NCI-H526 (cell line): Measurements from ENCODE around the gene PPP1R14C.

Source experiments
- DNase-seq, 2 experiments: peaks; one replicate each; lab custom pipeline; 2025; lab: John Stamatoyannopoulos, UW

Gene PPP1R14C

DNA sequence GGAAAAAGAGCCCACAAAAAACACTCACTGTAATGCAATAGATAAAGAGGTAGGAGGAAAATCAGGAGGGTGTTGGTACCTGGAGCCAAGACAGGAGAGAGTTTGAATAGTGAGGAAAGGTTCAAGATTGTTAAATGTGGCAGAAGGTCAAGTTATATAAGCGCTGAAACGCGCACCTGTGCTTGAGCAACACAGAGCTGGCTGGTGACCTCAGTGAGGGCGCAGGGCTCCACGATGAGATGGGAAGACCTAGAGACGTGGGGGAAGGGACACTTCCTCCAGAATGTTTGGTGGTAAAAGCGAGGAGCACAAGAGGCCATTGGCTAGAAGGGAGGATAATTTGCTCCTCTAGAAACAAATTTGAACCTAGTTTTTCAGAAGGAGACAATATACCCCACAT lies 4.2 kb upstream of the PPP1R14C start:
- no peak for DNase-seq

DNA sequence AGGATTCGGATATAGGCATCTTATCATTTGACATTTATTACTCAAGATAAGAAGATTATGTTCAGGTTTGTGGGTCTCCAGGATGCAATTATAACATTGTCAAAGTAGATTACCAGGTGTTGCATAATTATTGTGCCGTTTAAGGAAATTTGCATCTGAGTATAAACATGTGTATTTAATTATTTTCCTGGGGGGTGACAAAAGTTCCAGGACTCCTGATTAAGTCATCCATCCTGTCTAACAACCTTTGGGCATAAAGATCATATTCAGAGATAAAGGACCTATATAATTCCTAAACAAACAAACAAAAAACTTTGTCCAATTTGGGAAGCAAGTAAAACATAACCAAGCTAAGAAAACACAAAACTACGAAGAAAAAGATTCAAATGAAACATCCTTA lies 3.3 kb upstream of the PPP1R14C start:
- DNase-seq, result no peak

DNA sequence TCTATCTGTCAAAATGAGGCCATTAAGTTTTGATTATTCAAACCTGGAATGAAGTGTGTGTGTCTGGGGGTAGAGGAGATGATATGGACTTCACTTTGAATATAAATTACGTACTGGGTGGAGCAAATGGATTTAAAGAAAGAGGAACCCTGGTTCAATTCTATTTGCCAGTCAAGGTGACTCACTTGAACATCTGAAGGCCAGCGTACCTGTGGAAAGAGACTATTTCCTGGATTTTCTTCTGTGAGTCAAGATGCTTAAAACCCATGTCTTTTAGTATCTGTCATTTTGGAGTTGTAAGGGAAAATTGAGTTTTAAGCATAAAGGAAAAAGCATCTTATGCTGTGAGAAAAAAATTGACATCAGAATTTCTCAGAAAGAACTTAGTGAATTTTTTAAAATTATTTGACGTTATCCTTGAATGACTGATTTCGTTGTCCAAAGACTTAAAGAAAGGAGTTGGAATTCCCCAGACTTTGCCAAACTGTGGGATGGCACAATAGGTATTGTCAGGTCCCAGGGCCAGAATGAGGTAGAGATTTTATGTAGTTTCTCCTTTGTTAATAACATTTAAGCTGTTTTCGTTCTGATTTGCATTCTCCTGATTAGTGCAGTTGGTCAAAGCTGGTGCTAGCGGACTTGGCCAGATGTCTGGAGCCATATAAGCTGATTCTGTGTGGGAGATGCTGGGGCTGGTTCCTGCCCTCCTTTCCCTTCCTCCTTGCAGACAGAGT lies 2.4 kb upstream of the PPP1R14C start:
- peak in 1 of 2 experiments; percentile 18 for DNase-seq

DNA sequence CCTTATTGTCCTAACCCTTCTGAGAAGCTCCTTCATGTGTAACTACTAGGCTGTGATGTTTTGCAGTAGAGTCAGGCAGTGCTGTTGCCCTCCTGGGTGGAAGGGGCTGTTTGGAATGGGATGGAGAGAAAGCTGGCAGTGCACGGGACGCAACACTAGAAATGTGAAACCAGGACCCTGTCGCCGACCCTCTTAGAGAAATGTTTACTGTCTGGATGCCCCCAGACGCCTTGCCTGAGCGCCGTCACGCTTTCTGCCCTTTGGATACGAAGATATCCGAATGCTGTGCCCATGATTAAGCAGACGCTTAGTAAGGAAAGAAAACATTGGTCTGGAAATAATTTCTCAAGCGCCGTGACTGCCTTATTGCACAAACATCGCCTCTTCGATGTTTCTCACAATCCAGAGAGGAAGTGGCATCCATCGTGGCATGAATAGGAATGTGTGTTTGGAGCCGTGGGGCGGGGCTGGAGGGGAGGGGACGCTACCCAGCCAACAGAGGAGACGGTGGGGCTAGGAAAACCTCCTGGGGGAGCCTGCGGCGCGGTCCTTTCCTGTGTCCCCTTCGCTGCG lies 661 bp upstream of the PPP1R14C start:
- peak; percentile 59 to 81 for DNase-seq

DNA sequence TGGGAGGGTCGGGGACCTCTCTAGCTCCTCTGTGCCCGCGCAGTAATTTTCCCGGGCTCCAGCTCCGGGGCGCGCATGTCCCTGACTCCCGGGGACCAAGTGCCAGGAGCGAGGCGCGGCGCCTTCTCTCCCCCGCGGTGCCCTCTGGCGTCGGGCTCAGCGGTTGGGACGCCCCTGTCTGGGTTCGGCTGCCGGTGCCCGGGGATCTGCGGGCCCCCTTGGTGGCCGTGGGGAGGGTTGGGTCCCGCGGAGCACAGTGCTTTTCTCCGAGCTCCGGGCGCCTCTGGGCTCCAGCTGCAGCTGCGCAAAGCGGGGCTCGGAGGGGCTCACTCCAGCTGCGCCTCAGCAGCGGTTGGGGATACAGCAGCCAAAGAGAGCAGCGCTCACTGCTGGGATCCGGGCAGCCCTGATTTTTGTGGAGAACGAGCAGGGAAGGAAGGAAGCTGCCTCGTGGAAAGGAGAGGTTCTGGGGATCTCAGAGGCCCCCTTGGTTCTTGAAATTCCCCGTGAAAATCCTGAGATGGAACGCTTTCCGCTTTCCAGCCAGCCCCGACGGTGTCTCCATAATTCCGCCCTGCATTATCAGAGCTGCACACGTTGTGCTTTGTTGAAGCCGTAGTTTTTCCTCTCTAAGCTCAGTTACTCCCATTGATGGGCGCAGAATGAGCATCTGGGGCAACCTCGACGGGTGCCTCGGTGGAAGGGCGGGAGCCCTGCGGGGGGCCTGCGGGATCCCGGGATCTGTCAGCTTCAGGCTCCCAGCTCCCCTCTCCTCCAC lies 861 bp downstream of the PPP1R14C start:
- peak; percentile 41 to 66 for DNase-seq

DNA sequence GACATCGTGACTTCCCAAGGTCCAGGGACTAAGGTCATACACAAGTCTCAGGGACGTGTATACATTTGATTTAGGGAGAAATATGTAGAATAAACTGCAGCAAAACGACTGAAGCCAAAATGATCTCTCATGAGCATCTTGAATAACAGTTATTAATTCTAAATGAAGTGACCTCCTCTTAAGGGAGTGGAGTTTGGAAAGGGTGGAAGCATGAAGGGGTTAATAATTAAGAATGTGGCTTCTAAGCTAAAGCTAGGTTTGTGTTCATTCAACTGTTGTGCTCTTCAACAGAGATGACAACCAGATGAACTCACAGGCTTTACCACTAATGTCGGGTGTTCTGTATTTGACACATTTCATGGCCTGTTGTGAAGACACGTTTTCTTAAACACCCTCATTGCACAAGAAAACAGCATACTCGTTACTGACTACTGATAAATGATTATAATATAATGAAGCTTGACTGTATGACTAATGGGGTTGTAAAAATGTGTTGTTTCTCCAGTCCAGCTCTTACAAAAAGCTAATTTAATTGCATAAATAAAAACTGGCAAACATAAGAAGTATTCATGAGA lies 1.5 kb downstream of the PPP1R14C start:
- DNase-seq, result no peak

DNA sequence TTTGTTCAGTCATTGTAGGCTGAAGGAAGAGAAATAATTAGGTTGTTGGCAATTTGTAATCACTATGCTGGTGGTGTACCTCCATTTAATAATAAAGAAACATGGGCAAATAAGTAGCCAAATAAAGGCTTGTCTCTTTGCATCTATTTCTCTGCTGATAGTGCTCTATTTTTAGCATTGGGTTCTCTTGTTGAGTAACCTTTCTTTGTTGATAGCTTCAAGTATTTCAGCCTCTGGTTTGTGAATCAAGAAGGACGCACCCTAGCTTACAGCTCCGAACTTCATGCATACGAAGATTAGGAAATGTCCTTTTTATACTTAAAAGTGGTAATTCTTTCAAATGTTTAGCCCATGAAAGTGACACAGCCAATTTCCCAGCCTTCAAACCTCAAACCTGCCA lies 2.6 kb downstream of the PPP1R14C start:
- no peak for DNase-seq

DNA sequence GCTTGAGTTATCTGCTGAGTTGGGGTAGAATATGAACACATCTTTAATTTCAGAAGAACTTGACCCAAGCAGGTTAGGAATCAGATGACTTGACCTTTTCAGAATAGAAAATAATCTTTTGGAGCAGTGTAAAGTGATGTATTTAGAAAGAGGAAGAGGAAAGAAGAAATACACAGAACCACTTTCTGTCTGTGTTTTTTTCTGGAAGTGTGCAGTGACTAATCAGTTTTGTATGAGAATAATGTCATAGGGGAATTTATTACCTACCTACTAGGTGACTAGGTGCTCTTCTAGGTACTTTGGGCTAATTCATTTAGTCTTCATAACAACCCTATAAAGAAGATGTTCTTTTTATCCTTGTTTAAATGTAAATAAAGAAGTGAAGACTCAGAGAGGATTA lies 3.0 kb downstream of the PPP1R14C start:
- no peak for DNase-seq

DNA sequence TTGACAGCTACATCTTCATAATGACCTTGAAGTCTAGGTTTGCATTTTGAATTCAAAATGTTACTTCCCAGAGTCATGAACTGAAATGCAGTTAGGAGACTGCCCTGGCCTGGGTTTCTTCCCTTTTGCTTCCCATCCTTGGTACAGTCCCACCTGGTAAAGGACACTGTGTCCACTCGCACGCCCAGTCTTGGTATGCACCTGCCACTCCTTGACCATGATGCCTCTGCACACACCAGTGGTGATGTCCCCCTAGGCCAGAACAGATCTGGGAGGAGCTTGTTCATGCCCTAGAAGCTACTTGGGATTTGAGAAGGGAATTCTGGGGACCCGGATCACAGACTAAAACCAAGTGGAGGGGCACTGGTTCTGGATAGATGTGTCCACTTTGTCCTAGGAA lies 3.6 kb downstream of the PPP1R14C start:
- no peak for DNase-seq

DNA sequence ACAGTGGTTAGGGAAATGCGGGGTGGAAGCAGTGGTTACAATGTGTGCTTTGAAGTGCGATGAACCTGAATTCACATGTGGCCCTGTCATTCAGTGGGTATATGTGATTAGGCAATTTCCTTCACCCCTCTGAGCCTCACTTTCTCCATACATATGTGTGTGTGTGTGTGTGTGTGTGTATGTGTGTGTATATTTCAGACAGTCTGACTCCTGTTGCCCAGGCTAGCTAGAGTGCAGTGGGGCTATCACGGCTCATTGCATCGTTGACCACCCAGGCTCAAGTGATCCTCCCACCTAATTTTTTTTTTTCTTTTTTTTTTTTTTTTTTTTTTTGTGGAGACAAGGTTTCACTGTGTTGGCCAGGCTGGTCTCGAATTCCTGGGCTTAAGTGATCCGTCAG lies 6.3 kb downstream of the PPP1R14C start:
- no peak for DNase-seq

DNA sequence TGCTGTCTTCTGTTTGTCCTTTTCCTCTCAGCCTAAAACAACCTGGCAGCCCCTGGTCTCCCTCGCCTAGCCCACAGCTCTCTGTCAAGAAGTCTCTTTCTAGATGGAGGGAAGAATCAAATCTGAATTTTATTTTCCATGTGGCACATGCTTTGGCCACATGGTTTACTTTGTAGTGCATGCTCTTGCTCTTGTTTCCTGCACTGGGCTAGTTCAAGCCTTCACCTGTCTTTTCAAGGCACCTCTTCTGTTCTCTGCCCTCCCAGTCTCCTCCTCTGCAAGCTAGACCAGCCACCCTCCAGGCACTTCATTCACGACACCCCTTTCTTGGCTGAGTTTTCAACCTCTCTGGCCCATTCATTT lies 7.6 kb downstream of the PPP1R14C start:
- no peak for DNase-seq

DNA sequence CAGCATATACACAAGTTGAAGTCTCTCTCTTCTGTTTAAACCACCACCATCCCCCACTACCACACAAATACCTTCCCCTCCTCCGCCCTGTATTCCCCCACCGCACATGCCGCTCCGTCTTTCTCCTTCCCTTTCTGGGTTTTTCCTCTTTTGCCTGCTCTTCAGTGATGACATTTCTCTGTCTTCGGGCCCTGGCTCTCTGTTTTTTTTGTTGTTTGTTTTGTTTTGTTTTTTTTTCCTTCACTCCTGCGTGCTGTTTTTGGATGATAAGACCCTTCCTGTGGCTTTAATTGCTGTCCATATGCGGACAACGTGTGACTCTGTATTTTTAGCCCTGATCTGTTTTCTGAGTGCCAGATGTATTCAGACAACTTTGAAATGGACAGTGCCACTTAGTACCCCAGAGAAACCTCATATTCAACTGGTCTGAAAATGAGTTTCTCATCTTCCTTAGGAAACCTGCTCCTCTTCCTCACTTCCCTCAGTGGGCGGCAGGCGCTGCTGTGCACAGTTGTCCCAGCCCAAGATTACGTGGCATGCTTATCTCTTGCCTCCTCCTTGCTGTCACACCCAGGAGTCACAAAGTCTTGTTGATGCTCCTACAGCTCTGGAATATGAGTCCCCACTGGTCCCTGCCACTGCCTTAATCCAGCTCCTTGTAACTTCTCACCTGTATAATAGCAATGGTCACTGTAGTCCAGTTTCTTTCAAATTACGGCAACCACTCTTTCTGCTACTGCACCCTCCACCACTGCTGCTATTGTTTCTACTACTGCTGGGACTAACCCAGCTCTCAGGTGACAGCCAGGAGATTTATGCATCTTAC lies 8.2 kb downstream of the PPP1R14C start:
- DNase-seq, result no peak

DNA sequence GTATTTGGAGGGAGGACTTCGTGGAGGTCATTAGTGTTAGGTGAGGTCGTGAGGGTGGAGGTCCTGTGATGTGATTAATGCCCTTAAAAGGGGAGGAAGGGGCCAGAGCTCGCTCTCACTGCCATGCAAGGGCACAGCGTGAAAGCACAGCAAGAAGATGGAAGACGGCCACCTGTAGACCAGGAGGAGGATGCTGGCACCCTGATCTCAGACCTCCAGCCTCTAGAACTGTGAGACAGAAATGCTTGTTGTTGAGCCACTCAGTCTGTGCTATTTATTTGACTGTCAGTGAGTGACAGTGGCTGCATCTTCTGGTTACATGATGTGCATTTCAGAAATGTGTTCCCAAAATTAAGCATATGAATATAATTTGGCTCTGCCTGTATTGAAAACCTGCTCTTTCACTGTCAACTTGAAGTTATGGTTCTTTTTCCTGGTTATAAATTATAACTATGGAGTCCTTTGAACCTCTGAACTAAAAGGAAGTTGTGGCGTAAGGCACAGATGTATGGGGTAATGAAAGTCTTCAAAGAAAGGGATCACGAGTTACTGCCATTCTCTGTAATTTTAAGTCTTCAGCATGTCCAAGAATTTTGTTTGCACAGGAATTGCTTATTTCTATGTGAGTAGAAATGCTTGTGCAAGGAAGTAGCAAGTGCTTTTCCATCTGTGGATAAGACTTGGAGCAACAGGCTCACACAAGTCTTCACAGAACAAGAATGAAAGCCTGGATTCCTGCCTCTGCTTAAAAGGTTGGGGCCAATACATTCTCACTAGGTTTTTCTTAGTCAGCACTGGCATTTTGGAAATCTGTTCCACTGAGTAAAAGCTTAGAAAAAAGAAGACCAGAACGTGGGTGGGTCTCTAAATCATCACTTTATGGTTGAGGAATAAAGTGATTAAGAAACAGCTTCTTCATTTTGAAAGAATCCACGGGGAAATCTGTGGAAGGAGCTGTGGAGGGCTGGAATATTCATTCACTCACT lies 10.3 kb downstream of the PPP1R14C start:
- no peak for DNase-seq

DNA sequence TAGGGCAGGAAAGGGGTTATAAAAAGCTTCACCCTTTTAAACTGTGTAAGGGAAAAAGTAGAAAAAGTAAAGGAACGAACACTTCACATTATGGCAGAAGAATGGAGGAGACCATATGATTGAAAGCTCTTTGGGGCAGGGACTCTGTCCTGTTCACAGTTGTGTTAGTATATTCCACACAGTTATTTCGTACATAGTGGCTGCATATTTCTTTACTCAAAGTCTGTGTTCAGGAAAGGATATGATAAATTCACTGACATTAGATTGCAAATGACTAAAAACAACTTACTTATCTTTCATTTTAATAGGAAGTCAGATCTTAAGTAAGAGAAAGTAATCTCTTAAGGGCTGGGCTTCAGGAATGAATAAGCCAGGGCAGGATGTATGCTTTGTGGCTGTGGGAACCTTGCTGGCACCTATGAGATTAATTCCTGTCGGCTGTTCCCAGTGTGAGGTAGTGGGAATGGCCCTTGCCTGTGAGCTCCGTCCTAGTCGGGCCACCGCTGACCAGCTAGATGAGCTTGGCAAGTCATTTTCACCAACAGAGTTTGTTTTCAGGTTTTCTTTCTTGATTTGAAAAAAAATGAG lies 11.2 kb downstream of the PPP1R14C start:
- DNase-seq, result no peak

DNA sequence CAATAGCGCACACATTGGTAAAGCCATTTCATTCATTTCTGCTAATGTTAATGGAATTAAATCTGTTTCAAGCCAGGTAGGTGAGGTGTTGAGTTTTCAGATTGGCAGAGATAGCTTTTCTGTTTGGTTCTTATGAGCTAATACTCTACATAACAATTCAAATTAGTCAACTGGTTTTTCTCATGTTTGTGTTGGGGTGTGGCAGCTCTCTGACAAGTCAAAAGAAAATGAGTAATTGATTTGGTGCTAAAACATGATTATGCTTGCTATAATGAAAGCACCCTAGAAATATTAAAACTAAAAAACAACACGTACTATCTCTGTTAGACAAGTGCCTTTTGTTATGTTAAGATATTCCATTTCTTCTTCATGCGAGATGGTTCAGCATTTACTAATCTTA lies 13.6 kb downstream of the PPP1R14C start:
- DNase-seq, result no peak

DNA sequence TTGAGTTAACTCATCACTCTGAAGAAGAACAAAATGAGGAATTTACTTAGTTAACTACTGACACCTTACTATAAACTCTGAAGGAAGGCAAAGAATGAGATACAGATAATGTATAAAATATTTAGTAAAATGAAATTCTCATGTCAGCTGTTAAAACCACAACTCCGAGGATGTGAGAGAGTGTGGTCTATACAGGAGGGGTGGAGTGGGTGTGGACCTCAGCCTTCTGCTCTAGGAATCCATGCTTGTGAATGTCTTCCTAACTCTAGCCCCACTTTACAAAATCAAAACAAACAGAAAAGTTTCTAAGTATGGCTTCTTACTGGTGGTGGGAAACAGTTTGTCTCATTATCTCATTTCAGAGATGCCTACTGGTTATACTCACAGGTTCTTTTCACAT lies 14.2 kb downstream of the PPP1R14C start:
- no peak for DNase-seq

DNA sequence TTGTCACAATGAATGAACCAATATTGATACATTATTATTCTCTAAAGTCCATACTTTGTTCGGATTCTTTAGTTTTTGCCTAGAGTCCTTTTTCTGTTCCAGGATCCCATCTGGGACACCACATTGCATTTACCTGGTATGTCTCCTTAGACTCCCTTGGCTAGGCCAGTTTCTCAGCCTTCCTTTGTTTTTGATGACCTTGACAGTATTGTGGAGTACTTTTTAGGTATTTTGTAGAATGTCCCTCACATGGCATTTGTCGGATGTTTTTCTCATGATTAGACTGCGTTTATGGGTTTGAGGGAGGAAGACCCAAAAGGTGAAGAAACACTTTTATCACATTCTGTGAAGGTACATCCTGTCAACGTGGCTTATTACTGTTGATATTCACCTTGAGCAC lies 16.9 kb downstream of the PPP1R14C start:
- no peak for DNase-seq

DNA sequence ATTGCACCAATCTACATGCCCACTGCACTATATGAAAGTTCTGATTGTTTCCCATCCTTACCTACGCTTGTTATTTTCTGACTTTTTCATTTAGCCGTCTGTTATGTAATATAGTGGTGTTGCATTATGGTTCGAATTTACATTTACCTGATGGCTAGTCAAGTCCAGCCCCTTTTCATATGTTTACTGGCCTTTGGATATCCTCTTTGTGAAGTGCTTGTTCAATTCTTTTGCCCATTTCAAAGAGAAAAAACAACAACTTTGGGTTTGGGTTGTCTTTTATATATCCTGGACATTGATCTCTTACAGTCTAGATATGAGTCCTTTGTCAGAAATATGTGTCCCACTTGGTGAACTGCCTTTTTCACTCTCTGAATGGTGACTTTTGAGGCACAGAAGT lies 21.1 kb downstream of the PPP1R14C start:
- DNase-seq, result no peak

DNA sequence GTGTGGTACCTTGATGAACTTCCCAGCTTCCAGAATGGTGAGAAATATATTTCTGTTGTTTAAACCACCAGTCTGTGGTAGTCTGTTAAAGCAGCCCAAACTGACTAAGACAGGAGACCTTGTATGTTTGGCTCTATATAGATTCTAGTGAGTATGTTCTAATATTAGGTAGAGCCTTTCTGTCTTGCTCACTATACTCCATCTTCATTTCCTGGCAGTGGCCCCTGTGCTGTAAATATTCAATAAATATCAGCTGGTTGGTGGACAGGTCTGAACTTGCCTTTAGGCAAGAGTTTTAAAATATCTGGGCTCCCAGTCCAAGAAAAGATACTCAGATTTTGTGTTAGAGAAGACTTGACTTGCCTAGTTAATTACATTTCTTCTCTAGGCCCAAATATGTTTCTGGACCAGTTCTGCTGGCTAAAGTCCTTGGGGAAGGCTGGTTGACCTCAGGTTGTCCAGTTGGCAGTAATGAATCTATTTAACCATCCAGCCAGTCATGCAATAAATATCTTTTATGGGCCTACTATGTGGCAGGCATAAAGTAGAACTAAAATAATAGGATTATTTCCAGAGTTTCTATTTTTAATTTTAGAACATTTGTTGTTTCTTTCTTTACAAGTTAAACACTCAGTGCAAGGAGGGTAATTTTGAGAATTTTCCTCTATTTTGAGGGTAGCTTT lies 22.3 kb downstream of the PPP1R14C start:
- DNase-seq, result no peak

DNA sequence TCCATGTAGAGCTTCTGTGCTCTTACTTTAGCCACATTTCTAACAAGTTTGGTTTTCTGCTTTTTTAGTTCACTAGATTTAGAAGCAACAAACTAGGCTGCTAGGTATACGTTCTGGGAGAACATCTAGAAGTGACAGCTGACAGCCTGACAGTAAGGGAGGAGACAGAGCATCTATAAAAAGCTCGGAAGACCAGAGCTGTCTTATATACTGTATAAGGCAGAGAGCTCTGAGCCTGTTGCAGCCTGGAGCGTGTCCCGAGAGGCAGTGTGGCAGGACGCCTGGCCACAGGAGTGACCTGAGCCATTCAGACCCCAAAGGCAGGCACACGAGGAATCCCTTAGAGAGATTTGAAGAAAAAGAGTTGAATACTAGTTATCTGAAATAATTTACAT lies 24.6 kb downstream of the PPP1R14C start:
- DNase-seq, result no peak
